Measurements from ENCODE around the gene CD209.

- TF ChIP-seq POLR2AphosphoS5 (IDR thresholded peaks at IDR 0.05; ENCODE audit: low read depth, low read length) = no peak
- no peak for TF ChIP-seq SIN3A (IDR thresholded peaks at IDR 0.05; ENCODE audit: borderline replicate concordance, insufficient read depth, low read length)
- TF ChIP-seq, protein P1, sequence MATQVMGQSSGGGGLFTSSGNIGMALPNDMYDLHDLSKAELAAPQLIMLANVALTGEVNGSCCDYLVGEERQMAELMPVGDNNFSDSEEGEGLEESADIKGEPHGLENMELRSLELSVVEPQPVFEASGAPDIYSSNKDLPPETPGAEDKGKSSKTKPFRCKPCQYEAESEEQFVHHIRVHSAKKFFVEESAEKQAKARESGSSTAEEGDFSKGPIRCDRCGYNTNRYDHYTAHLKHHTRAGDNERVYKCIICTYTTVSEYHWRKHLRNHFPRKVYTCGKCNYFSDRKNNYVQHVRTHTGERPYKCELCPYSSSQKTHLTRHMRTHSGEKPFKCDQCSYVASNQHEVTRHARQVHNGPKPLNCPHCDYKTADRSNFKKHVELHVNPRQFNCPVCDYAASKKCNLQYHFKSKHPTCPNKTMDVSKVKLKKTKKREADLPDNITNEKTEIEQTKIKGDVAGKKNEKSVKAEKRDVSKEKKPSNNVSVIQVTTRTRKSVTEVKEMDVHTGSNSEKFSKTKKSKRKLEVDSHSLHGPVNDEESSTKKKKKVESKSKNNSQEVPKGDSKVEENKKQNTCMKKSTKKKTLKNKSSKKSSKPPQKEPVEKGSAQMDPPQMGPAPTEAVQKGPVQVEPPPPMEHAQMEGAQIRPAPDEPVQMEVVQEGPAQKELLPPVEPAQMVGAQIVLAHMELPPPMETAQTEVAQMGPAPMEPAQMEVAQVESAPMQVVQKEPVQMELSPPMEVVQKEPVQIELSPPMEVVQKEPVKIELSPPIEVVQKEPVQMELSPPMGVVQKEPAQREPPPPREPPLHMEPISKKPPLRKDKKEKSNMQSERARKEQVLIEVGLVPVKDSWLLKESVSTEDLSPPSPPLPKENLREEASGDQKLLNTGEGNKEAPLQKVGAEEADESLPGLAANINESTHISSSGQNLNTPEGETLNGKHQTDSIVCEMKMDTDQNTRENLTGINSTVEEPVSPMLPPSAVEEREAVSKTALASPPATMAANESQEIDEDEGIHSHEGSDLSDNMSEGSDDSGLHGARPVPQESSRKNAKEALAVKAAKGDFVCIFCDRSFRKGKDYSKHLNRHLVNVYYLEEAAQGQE (IDR thresholded peaks at IDR 0.05; ENCODE audit: insufficient read depth in 1 of 2, low read depth in 2 of 2, low read length in 2 of 2) = no peak
- TF ChIP-seq TAF1 (IDR thresholded peaks at IDR 0.05; ENCODE audit: borderline replicate concordance, insufficient read depth, low read length) = no peak
These were observed 23.7 kb upstream of the CD209 start for GRCh38 chr19:7771072-7771471.

Measured in PFSK-1 (cell line).